Measurements from ENCODE around the gene ONECUT1. TPM values are rescaled to one million over a fixed set of nuclear protein-coding genes. Genes with fewer than 3 reads are reported as not detected.
A peak's percentile ranks its signal among the peaks of the same experiment; 100 is the strongest.
"Not testable (repeated sequence)": the region's sequence is repeated elsewhere in the genome, so short reads cannot be mapped to it uniquely, and the experiment has no call there.

Gene ONECUT1
- not detected for total RNA-seq

- no peak for DNase-seq
- Histone ChIP-seq H3K27me3 (peaks cover 76 to 98% (median 84%) of the 10 kb centered on the region in 3 donors), H3K27ac (no peak within 1 kb of the TSS), H3K36me3 (no peaks in the 10 kb centered on the region), H3K4me3 (peak within 1 kb of the TSS; percentile 50 to 71 (median 56)), H3K4me1 (peaks cover 15 to 39% of the 10 kb centered on the region in 2 donors), H3K9me3 (no peaks in the 10 kb centered on the region)
- intact Hi-C loops (cut with DNase I; ENCODE audit: low total_unique reads): no loop called here
- in situ Hi-C loops (cut with MboI; ENCODE audit: low sequenced_read_pairs in 4 of 4): loop anchor here in 2 of 4 donors (25.0 kb wide), 1 partner anchor 922 kb away; no protein-coding TSS in a partner anchor
- TF ChIP-seq CTCF (IDR thresholded peaks at IDR 0.05 in 4 of 5, conservative IDR thresholded peaks at IDR 0.05 in 1 of 5) (no peak), POLR2A (IDR thresholded peaks at IDR 0.05) (no peak)
- peak in 1 of 2 donors; percentile 63 for ATAC-seq
Observed at GRCh38 chr15:52790169-52790708, at the start of gene ONECUT1. TSS of gene ONECUT1 (minus strand) at chr15:52790336. CDS start at chr15:52789884, 452 bp downstream.

GRCh38 chr15:52834379-52834778 lies 44.2 kb upstream of the ONECUT1 start:
- no peaks in the 10 kb centered on the region for H3K36me3 ChIP-seq
- no peaks in the 10 kb centered on the region for H3K27me3 ChIP-seq

GRCh38 chr15:52824169-52824942 lies 34.2 kb upstream of the ONECUT1 start:
- intact Hi-C loops (cut with DNase I; ENCODE audit: low total_unique reads); H3K9me3 ChIP-seq; ATAC-seq; in situ Hi-C loops (cut with MboI; ENCODE audit: low sequenced_read_pairs in 4 of 4); H3K36me3 ChIP-seq; H3K4me1 ChIP-seq; DNase-seq; H3K27ac ChIP-seq; H3K4me3 ChIP-seq: not testable (repeated sequence)
- peaks cover 3 to 11% (median 7%) of the 10 kb centered on the region in 3 donors for H3K27me3 ChIP-seq

More at GRCh38 chr15:52834379-52834778, 44.2 kb upstream of the ONECUT1 start:
- intact Hi-C loops (cut with DNase I; ENCODE audit: low total_unique reads): no loop called here
- no peak overlapping the region for H3K27ac ChIP-seq
- H3K4me1 ChIP-seq: no peaks in the 10 kb centered on the region
- DNase-seq: no peak
- ATAC-seq: no peak
- TF ChIP-seq POLR2A (IDR thresholded peaks at IDR 0.05) (no peak), CTCF (IDR thresholded peaks at IDR 0.05 in 4 of 5, conservative IDR thresholded peaks at IDR 0.05 in 1 of 5) (no peak)
- in situ Hi-C loops (cut with MboI; ENCODE audit: low sequenced_read_pairs in 4 of 4): no loop called here
- H3K4me3 ChIP-seq: no peak overlapping the region
- H3K9me3 ChIP-seq: no peaks in the 10 kb centered on the region

- no peak for ATAC-seq
- peaks cover 3 to 12% (median 7%) of the 10 kb centered on the region in 3 donors for H3K27me3 ChIP-seq
- DNase-seq: no peak
- no peak for TF ChIP-seq POLR2A (IDR thresholded peaks at IDR 0.05)
- no peak for TF ChIP-seq CTCF (IDR thresholded peaks at IDR 0.05 in 4 of 5, conservative IDR thresholded peaks at IDR 0.05 in 1 of 5)
- no peaks in the 10 kb centered on the region for H3K4me1 ChIP-seq
- no peaks in the 10 kb centered on the region for H3K36me3 ChIP-seq
- intact Hi-C loops (cut with DNase I; ENCODE audit: low total_unique reads) (no loop called here), in situ Hi-C loops (cut with MboI; ENCODE audit: low sequenced_read_pairs in 4 of 4) (no loop called here)
- H3K4me3 ChIP-seq: no peak overlapping the region
- no peak overlapping the region for H3K27ac ChIP-seq
- H3K9me3 ChIP-seq: no peaks in the 10 kb centered on the region
Observed at GRCh38 chr15:52822475-52822874, 32.3 kb upstream of the ONECUT1 start.

GRCh38 chr15:52819253-52819652 lies 29.1 kb upstream of the ONECUT1 start:
- intact Hi-C loops (cut with DNase I; ENCODE audit: low total_unique reads) (no loop called here), in situ Hi-C loops (cut with MboI; ENCODE audit: low sequenced_read_pairs in 4 of 4) (no loop called here)
- Histone ChIP-seq H3K27me3 (peaks cover 3 to 12% (median 7%) of the 10 kb centered on the region in 3 donors), H3K4me1 (no peaks in the 10 kb centered on the region), H3K27ac (no peak overlapping the region), H3K4me3 (no peak overlapping the region), H3K9me3 (no peaks in the 10 kb centered on the region), H3K36me3 (no peaks in the 10 kb centered on the region)
- ATAC-seq: no peak
- no peak for DNase-seq
- TF ChIP-seq POLR2A (IDR thresholded peaks at IDR 0.05) (no peak), CTCF (IDR thresholded peaks at IDR 0.05 in 4 of 5, conservative IDR thresholded peaks at IDR 0.05 in 1 of 5) (no peak)

GRCh38 chr15:52815899-52816298 lies 25.8 kb upstream of the ONECUT1 start:
- H3K27ac ChIP-seq; intact Hi-C loops (cut with DNase I; ENCODE audit: low total_unique reads); H3K4me1 ChIP-seq; ATAC-seq; DNase-seq; H3K9me3 ChIP-seq; H3K4me3 ChIP-seq; H3K36me3 ChIP-seq; in situ Hi-C loops (cut with MboI; ENCODE audit: low sequenced_read_pairs in 4 of 4): not testable (repeated sequence)
- H3K27me3 ChIP-seq: peaks cover 0 to 21% (median 15%) of the 10 kb centered on the region in 3 donors

Measured in gastrocnemius medialis (tissue), 4 donors.